ENCODE measurements around the gene KBTBD3. TPM values are rescaled to one million over a fixed set of nuclear protein-coding genes. Genes with fewer than 3 reads are reported as not detected.

The KBTBD3 gene
- total RNA-seq, 4 donors from 2014 or later = 8.4 to 15.6 (median 13.4) TPM

GRCh38 chr11:106049727-106050476 is 27.2 kb downstream of the KBTBD3 start:
- no peak for TF ChIP-seq CTCF (IDR thresholded peaks at IDR 0.05)
- TF ChIP-seq POLR2A (IDR thresholded peaks at IDR 0.05) = no peak
- TF ChIP-seq EP300 (IDR thresholded peaks at IDR 0.05) = no peak
- WGBS, 2 donors = 65 to 70% methylated on average over 5 of the region's 5 CpGs

DNA sequence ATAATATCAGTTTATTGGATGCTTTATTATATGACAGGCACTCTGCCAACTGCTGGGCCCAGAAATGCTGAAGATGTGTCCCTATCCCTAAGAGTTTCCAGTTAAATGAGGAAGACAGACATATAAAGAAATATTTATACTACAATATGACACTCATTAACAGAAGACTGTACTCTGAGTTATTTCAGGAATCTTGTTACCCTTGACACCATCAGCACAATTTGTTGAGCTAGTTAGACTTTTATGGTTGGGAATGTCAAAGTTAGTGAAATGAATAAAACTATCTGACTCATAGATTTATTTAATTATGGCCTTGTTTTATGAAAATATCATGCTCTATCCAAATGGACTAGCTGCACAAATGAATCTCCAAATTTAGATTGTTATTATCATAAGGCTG is 29.5 kb downstream of the KBTBD3 start:
- no peak for DNase-seq (ENCODE audit: low spot score in 2 of 2)
- TF ChIP-seq POLR2A (IDR thresholded peaks at IDR 0.05) (no peak), EP300 (IDR thresholded peaks at IDR 0.05) (no peak), CTCF (IDR thresholded peaks at IDR 0.05) (no peak)
- no peaks in the 10 kb centered on the region for H3K27me3 ChIP-seq
- no peak overlapping the region for H3K27ac ChIP-seq
- H3K4me1 ChIP-seq = no peaks in the 10 kb centered on the region
- H3K4me3 ChIP-seq = no peak overlapping the region
- no peaks in the 10 kb centered on the region for H3K36me3 ChIP-seq
- H3K9me3 ChIP-seq = no peaks in the 10 kb centered on the region

More at GRCh38 chr11:106049727-106050476, 27.2 kb downstream of the KBTBD3 start:
- DNase-seq (ENCODE audit: low spot score in 2 of 2) = no peak
- H3K27me3 ChIP-seq = no peaks in the 10 kb centered on the region
- H3K9me3 ChIP-seq = no peaks in the 10 kb centered on the region
- no peak overlapping the region for H3K27ac ChIP-seq
- H3K4me1 ChIP-seq = no peaks in the 10 kb centered on the region
- peaks cover 0 to 6% (median 0%) of the 10 kb centered on the region in 3 donors for H3K36me3 ChIP-seq
- H3K4me3 ChIP-seq = no peak overlapping the region

GRCh38 chr11:106043540-106043939 is 33.6 kb downstream of the KBTBD3 start:
- TF ChIP-seq EP300 (IDR thresholded peaks at IDR 0.05) (no peak), CTCF (IDR thresholded peaks at IDR 0.05) (no peak)
- Histone ChIP-seq H3K9me3 (no peaks in the 10 kb centered on the region), H3K4me1 (no peaks in the 10 kb centered on the region), H3K27me3 (no peaks in the 10 kb centered on the region), H3K4me3 (no peak overlapping the region), H3K27ac (no peak overlapping the region), H3K36me3 (no peaks in the 10 kb centered on the region)
- no peak for DNase-seq (ENCODE audit: low spot score in 2 of 2)

- no peak for TF ChIP-seq CTCF (IDR thresholded peaks at IDR 0.05)
- TF ChIP-seq EP300 (IDR thresholded peaks at IDR 0.05) = no peak
- no peak for TF ChIP-seq POLR2A (IDR thresholded peaks at IDR 0.05)
- H3K27ac ChIP-seq = no peak overlapping the region
- WGBS, 2 donors = 67 to 74% methylated on average over 2 of the region's 2 CpGs
- DNase-seq (ENCODE audit: low spot score in 2 of 2) = no peak
- H3K36me3 ChIP-seq = no peaks in the 10 kb centered on the region
- no peaks in the 10 kb centered on the region for H3K9me3 ChIP-seq
- no peaks in the 10 kb centered on the region for H3K27me3 ChIP-seq
- H3K4me1 ChIP-seq = no peaks in the 10 kb centered on the region
- no peak overlapping the region for H3K4me3 ChIP-seq
Measured at GRCh38 chr11:106032861-106033260, 44.3 kb downstream of the KBTBD3 start.

DNA sequence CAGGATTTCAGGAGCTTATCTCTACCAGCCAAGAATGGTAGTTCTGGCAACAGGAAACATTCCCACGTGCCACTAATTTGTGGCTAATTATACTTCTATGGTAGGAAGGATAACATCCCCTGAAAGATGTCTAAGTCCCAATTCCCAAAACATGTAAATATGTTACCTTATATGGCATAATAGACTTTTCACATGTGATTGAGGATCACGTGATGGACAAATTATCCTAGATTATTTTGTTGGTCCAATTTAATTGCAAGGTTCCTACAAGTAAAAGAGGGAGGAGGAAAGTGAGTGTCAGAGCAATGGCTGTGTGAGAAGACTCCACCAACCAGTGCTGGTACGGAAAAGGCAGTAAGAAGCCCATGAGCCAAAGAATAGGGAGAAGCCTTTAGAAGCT is 45.2 kb downstream of the KBTBD3 start:
- no peak for TF ChIP-seq POLR2A (IDR thresholded peaks at IDR 0.05)
- no peak for TF ChIP-seq CTCF (IDR thresholded peaks at IDR 0.05)
- no peak for TF ChIP-seq EP300 (IDR thresholded peaks at IDR 0.05)
- Histone ChIP-seq H3K9me3 (no peaks in the 10 kb centered on the region), H3K4me1 (no peaks in the 10 kb centered on the region), H3K27ac (no peak overlapping the region), H3K36me3 (no peaks in the 10 kb centered on the region), H3K4me3 (no peak overlapping the region), H3K27me3 (no peaks in the 10 kb centered on the region)
- DNase-seq (ENCODE audit: low spot score in 2 of 2) = no peak
- 75 to 79% methylated on average over 3 of the region's 3 CpGs for WGBS, 2 donors

Data from tibial nerve (tissue), 4 donors.